ENCODE results near the gene REV3L.
A peak's percentile ranks its signal among the peaks of the same experiment; 100 is the strongest.

REV3L gene

GRCh38 chr6:111417946-111418345 lies 65.1 kb downstream of the REV3L start:
- no peak for DNase-seq

DNA sequence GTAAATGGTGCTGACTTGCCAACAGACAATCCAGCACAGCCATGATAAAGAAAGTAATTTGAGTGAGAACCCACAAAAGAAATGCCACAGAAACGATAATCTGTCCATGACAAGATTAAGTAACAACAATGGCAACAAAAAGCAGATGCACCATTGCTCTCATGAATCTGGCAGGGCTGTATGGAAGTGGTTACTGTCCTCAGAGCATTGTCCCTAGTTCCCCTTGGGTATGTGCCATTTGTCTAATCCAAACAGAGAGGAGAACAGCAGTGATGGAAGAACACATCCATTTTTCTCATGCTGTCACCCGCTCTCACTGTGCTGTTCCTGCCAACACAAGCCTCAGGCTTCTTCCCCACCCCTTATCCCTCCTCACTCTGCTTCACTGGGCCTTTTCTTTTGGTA lies 65.8 kb downstream of the REV3L start:
- peak; percentile 57 for DNase-seq

- DNase-seq, result no peak
Observed at GRCh38 chr6:111416529-111416928, 66.5 kb downstream of the REV3L start.

DNA sequence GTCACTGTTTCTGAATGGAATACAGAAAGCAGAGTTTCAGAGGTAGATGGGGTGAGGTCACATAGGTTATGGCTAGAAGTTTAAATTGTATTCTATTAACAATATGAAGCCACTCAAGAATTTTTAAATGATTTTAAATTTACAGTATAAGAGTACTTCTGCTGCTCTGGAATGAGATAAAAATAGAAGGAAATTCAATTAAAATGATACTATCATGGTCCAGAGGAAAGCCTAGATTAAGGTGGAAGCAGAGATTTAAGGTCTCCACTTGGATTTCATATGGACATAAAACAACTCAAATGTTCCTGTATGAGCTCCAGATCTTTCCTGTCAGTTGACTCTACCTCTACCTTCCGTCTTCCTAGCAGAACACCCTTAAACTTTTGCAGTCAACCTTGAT lies 68.6 kb downstream of the REV3L start:
- no peak for DNase-seq

GRCh38 chr6:111411978-111412566 lies 70.9 kb downstream of the REV3L start:
- DNase-seq, result no peak

- DNase-seq, result no peak
Observed at GRCh38 chr6:111411046-111411445, 72.0 kb downstream of the REV3L start.

- no peak for DNase-seq
Observed at GRCh38 chr6:111410371-111410770, 72.6 kb downstream of the REV3L start.

DNA sequence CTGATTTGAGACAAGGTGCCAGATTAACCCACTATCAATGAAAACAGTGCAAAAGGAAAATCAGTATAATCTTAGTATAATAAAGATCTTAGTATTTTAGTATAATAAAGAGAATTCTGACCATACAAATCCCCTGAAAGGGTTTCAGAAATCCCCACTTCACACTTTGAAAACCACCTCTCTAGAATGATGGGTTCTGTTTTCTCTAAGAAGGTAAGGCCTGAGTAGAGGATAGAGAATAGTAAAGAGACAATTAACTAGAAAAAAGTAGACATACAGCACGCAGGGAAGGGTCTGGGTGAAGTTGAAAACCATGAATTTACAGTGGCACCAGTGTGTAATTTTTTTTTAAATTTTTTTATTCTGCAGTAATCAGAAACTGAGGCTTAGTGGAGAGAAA lies 73.6 kb downstream of the REV3L start:
- DNase-seq, result no peak

DNA sequence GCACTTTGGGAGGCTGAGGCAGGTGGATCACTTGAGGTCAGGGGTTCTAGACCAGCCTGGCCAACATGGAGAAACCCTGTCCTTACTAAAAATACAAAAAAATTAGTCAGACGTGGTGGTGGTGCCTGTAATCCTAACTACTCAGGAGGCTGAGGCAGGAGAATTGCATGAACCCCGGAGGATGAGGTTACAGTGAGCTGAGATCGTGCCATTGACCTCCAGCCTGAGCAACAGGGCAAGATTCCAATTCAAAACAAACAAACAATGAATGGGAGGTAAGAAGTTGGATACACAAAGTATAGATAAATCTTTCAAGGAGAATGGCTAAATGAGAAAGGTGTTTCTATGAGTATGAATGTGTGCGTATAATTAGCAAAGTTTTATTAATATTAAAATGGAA lies 75.3 kb downstream of the REV3L start:
- DNase-seq, result no peak

DNA sequence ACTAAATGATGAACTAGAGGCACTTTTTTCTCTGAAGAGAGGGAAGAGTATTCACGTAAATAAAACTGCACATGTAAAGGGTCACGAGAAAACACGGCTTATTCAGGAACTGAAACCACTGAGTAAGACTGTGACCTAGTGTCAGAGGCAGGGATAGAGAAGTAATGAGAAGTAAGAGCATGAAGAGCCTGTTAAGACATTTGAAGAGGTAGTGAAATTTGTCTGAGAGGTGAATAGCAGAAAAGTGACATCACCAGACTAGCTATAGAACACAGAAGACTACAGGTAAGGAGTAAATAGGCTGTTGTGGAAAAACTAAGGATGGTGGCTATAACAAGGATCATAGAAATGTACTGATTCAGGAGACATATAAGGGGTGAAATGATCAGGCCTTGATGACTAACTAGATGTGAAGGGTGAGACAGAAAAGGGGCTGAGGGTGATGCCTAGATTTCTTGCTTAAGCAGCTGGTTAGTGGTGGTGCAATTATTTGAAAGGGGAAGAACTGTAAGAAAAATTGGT lies 76.8 kb downstream of the REV3L start:
- no peak for DNase-seq

DNA sequence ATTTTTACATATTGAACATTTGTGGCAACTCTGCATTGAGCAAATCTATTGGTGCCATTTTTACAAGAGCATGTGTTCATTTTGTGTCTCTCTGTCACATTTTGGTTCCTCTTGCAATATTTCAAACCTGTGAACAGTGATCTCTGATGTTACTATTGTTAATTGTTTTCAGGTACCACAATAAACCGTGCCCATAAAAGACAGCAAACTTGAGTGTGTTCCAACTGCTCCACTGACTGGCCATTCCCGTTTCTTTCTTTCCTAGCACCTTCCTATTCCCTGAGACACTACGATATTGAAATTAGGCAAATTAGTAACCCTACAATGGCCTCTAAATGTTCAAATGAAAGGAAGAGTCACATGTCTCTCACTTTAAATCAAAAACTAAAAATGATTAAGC lies 79.6 kb downstream of the REV3L start:
- no peak for DNase-seq

DNA sequence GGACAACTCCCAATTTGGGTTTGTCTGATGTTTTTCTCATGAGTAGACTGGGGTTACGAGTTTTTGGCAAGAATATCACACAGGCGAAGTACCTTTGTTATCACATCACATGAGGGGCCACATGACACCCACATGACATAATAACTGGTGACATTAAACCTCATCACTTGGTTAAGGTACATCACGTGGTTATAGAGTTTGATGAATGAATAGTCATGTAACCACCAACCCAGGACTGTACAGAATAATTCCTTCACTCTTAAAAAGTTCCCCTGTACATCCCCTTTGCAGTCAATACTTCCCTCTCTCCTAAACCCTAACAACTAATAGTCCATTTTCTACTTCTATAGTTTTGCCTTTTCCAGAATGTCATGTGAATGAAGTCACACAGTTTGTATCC lies 83.4 kb downstream of the REV3L start:
- no peak for DNase-seq

GRCh38 chr6:111388681-111389080 lies 94.3 kb downstream of the REV3L start:
- DNase-seq, result no peak

DNA sequence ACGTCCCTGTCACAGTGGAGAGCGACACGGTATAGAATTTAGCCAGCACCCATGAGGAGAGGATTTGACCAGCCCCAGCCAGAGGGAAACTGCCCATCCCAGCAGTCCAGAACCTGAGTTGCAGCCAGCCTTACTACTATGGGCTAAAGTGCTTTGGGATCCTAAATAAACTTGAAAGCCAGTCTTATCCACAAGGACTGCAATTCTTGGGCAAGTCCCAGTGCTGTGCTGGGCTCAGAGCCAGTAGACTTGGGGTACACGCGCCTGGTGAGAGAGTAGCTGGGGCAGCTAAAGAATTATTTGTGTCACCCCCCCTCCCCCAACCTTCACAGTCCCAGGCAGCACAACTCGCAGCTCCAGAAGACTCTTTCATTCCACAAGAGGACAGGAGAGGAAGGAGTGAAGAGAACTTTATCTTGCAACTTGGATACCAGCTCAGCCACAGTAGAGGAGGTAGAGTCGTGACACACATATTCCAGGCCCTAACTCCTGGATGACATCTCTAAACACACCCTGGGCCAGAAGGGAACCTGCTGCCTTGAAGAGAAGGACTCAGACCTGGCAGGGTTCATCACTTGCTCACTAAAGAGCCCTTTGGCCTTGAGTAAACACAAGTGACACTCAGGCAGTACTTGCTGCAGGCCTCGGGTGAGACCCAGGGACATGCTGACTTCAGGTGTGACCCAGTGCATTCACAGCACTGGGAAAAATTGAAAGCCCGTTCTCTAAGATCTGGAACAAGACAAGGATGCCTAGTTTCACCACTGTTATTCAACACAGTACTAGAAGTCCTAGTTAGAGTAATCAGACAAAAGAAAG lies 100.3 kb downstream of the REV3L start:
- DNase-seq, result no peak

DNA sequence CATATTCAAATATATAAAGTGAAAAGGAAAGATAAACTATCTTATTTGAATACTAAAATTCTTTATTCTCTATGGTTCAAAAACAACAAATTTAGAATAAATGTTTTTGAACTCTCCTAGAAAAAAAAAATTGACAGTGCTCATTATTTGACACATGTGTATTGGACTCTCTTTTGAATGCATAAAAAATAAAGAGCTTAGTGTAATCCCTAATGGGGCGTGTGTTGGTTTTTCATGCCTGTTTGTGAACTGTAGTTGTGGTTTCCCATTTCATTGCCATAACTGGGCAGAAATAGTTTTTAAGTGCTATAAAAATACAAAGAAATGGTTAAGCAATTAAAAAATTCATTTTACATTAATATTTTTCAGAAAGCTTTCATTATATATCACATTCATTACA lies 101.3 kb downstream of the REV3L start:
- no peak for DNase-seq

GRCh38 chr6:111381123-111381522 lies 101.9 kb downstream of the REV3L start:
- DNase-seq, result no peak

GRCh38 chr6:111379831-111380230 lies 103.2 kb downstream of the REV3L start:
- DNase-seq, result no peak

DNA sequence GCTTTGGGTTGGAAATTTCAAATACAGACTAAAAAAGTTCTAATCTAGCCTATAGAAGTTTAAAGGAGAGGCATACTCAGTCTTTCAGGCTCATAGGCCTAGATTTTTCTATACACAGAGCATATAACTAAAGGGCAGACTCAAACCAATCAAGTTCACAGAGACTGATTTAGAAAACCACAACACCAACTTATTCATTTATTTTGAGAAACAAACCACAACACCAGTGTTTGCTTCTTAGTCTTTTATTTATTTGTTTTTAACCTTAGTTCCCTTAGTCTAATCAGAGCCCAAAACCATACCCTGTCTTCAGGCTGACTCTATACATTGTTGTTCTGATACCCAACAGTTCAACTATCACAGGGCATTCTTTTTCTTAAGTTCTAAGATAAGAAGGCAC lies 103.7 kb downstream of the REV3L start:
- no peak for DNase-seq

DNA sequence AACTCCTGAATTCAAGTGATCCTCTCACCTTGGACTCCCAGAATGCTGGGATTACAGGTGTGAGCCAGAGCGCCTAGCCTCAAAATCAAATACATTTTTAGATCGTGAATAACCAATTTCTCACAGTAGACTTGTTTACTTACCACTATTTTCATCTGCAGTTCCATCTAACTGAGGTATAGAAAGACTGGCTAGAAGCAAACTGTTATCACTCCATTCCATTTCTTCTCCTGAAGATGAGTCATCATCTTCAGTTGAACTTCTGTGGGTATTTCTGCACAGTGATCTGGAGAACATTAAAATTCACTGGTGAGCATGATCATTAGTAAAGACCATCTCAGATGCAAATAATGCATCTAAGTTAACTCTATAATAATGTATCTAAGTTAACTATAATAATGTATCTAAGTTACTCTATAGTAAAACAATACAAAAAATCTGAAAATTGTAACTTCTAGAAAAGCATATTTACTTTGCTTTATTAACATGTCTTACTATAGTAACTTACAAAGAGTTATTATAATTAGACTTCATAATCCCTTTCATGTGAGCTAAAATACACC lies 105.4 kb downstream of the REV3L start:
- DNase-seq, result no peak

DNA sequence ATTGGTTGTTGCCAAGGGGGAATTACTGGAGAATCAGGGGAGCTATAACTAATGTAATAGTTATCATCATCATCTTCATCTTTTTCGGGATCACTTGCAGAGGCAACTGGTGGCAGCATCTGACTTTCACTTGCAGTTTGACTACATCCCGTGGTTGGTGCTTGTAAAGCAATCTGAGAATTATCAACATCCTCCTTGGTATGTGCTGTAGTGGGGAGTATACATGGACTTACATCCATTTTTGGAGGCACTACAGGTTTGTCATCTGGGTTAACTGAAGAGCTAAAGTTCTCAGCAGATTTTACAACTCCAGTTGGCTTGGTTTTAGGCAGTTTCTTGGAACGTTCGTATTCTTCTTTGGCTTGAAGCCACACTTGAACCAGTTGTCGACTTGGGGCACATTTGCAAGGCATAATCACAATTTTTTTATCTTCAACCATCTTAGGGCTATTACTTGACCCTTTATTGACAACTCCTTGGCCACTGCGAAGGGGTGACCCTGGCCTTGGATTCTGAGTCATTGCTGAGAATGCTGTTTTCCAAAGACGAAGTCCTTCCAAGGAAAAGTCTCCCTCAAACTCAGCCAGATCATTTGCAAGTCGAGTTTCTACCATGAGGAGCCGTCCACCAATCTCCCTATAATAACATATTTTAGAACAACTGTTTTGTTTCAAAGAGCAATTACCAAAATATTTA lies 115.5 kb downstream of the REV3L start:
- no peak for DNase-seq

GRCh38 chr6:111361648-111362047 lies 121.4 kb downstream of the REV3L start:
- peak; percentile 7 for DNase-seq

DNA sequence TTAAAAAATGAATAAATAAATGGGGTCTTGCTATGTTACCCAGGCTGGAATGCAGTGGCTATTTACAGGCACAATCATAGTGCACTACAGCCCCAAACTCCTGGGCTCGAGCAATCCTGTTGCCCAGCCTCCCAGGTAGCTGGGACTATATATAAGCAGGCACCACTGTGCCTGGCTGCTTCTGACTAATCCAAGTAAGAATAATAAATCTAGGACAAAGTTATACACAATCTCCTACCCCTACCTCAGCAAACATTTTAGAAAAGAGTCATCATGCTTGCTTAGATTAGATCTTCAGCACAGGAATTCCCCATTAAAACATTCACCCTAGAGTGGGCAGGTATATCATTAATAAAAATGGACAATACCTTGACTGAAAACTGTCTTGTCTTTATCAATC lies 124.6 kb downstream of the REV3L start:
- DNase-seq, result no peak

DNA sequence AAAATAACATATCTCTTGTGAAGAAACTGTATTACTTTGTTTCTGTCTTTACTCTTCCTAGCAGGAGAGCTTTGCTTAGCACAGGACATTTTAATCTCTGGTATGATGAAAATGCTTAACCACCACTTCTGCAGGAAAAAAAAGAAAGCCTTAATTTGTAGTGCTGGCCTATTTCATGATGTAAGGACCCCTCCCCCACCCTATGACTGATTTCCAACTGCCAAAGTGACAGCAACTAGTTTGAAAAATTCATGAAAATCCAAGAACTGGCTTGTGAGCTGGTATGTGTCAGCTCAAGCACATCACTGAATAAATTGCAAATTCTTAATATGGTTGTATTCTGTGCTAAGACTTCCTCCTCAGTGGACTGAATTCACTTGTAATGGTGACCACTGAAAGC lies 125.3 kb downstream of the REV3L start:
- no peak for DNase-seq

DNA sequence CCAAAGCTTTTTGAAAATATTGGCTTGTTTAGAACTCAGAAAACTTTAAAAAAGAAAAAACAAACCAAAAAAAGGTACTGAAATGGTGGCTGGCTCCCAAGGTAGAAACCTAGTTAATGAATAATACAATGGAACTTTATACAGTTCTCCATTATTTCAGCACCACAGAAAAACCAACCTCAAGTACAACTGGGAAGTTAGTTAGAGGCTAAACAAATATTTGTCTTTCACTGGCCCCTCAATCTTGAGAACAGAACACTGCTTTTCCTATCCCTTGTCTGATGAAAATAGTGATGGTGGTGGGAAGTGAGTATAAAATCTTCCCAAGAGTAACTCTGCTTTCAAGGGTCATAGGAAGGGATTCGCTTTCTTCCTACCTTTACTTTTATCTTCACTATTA lies 126.5 kb downstream of the REV3L start:
- no peak for DNase-seq
